Measurements from ENCODE around the gene RBM33. TPM values are rescaled to one million over a fixed set of nuclear protein-coding genes. Genes with fewer than 3 reads are reported as not detected.

RBM33 gene
- total and polyA plus RNA-seq, 9 of the 15 experiments (the other 6 are each of a cell fraction or from before 2014, with no cell fraction given), result 4.4 to 80.7 (median 27.3) TPM

- TF ChIP-seq, protein P1, sequence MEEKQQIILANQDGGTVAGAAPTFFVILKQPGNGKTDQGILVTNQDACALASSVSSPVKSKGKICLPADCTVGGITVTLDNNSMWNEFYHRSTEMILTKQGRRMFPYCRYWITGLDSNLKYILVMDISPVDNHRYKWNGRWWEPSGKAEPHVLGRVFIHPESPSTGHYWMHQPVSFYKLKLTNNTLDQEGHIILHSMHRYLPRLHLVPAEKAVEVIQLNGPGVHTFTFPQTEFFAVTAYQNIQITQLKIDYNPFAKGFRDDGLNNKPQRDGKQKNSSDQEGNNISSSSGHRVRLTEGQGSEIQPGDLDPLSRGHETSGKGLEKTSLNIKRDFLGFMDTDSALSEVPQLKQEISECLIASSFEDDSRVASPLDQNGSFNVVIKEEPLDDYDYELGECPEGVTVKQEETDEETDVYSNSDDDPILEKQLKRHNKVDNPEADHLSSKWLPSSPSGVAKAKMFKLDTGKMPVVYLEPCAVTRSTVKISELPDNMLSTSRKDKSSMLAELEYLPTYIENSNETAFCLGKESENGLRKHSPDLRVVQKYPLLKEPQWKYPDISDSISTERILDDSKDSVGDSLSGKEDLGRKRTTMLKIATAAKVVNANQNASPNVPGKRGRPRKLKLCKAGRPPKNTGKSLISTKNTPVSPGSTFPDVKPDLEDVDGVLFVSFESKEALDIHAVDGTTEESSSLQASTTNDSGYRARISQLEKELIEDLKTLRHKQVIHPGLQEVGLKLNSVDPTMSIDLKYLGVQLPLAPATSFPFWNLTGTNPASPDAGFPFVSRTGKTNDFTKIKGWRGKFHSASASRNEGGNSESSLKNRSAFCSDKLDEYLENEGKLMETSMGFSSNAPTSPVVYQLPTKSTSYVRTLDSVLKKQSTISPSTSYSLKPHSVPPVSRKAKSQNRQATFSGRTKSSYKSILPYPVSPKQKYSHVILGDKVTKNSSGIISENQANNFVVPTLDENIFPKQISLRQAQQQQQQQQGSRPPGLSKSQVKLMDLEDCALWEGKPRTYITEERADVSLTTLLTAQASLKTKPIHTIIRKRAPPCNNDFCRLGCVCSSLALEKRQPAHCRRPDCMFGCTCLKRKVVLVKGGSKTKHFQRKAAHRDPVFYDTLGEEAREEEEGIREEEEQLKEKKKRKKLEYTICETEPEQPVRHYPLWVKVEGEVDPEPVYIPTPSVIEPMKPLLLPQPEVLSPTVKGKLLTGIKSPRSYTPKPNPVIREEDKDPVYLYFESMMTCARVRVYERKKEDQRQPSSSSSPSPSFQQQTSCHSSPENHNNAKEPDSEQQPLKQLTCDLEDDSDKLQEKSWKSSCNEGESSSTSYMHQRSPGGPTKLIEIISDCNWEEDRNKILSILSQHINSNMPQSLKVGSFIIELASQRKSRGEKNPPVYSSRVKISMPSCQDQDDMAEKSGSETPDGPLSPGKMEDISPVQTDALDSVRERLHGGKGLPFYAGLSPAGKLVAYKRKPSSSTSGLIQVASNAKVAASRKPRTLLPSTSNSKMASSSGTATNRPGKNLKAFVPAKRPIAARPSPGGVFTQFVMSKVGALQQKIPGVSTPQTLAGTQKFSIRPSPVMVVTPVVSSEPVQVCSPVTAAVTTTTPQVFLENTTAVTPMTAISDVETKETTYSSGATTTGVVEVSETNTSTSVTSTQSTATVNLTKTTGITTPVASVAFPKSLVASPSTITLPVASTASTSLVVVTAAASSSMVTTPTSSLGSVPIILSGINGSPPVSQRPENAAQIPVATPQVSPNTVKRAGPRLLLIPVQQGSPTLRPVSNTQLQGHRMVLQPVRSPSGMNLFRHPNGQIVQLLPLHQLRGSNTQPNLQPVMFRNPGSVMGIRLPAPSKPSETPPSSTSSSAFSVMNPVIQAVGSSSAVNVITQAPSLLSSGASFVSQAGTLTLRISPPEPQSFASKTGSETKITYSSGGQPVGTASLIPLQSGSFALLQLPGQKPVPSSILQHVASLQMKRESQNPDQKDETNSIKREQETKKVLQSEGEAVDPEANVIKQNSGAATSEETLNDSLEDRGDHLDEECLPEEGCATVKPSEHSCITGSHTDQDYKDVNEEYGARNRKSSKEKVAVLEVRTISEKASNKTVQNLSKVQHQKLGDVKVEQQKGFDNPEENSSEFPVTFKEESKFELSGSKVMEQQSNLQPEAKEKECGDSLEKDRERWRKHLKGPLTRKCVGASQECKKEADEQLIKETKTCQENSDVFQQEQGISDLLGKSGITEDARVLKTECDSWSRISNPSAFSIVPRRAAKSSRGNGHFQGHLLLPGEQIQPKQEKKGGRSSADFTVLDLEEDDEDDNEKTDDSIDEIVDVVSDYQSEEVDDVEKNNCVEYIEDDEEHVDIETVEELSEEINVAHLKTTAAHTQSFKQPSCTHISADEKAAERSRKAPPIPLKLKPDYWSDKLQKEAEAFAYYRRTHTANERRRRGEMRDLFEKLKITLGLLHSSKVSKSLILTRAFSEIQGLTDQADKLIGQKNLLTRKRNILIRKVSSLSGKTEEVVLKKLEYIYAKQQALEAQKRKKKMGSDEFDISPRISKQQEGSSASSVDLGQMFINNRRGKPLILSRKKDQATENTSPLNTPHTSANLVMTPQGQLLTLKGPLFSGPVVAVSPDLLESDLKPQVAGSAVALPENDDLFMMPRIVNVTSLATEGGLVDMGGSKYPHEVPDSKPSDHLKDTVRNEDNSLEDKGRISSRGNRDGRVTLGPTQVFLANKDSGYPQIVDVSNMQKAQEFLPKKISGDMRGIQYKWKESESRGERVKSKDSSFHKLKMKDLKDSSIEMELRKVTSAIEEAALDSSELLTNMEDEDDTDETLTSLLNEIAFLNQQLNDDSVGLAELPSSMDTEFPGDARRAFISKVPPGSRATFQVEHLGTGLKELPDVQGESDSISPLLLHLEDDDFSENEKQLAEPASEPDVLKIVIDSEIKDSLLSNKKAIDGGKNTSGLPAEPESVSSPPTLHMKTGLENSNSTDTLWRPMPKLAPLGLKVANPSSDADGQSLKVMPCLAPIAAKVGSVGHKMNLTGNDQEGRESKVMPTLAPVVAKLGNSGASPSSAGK (IDR thresholded peaks at IDR 0.05), result peak; percentile 64
- TF ChIP-seq KAT8 (IDR thresholded peaks at IDR 0.05; ENCODE audit: low read depth), result no peak
- TF ChIP-seq, protein P2, sequence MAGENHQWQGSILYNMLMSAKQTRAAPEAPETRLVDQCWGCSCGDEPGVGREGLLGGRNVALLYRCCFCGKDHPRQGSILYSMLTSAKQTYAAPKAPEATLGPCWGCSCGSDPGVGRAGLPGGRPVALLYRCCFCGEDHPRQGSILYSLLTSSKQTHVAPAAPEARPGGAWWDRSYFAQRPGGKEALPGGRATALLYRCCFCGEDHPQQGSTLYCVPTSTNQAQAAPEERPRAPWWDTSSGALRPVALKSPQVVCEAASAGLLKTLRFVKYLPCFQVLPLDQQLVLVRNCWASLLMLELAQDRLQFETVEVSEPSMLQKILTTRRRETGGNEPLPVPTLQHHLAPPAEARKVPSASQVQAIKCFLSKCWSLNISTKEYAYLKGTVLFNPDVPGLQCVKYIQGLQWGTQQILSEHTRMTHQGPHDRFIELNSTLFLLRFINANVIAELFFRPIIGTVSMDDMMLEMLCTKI (IDR thresholded peaks at IDR 0.05; ENCODE audit: partially characterized antibody), result no peak
- peak; percentile 47; the same call in 1 of the 2 replicates for TF ChIP-seq L3MBTL2 (IDR thresholded peaks at IDR 0.05)
- TF ChIP-seq, protein P3, sequence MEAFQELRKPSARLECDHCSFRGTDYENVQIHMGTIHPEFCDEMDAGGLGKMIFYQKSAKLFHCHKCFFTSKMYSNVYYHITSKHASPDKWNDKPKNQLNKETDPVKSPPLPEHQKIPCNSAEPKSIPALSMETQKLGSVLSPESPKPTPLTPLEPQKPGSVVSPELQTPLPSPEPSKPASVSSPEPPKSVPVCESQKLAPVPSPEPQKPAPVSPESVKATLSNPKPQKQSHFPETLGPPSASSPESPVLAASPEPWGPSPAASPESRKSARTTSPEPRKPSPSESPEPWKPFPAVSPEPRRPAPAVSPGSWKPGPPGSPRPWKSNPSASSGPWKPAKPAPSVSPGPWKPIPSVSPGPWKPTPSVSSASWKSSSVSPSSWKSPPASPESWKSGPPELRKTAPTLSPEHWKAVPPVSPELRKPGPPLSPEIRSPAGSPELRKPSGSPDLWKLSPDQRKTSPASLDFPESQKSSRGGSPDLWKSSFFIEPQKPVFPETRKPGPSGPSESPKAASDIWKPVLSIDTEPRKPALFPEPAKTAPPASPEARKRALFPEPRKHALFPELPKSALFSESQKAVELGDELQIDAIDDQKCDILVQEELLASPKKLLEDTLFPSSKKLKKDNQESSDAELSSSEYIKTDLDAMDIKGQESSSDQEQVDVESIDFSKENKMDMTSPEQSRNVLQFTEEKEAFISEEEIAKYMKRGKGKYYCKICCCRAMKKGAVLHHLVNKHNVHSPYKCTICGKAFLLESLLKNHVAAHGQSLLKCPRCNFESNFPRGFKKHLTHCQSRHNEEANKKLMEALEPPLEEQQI (IDR thresholded peaks at IDR 0.05), result no peak
- TF ChIP-seq ZNF24 (IDR thresholded peaks at IDR 0.05), result no peak
- no peak for TF ChIP-seq FOXO4 (CRISPR knock-in tag; IDR thresholded peaks at IDR 0.05)
- TF ChIP-seq MTA2 (IDR thresholded peaks at IDR 0.05; ENCODE audit: low read depth), result no peak
- peak; percentile 57; the same call in 1 of the 2 replicates for TF ChIP-seq EGR1 (conservative IDR thresholded peaks at IDR 0.05)
Observed at GRCh38 chr7:155717010-155717744, 72.7 kb downstream of the RBM33 start (continued).

Measured in K562 (cell line).